Central memory CD4-positive, alpha-beta T cell (primary cell): Measurements from ENCODE around the gene SLC7A14.

ENCODE experiments used
- DNase-seq: peaks from one replicate; pipeline ENCODE4 v3.0.0; 2022

Gene SLC7A14

GRCh38 chr3:170467571-170468147 is 118.2 kb downstream of the SLC7A14 start:
- DNase-seq, result no peak

DNA sequence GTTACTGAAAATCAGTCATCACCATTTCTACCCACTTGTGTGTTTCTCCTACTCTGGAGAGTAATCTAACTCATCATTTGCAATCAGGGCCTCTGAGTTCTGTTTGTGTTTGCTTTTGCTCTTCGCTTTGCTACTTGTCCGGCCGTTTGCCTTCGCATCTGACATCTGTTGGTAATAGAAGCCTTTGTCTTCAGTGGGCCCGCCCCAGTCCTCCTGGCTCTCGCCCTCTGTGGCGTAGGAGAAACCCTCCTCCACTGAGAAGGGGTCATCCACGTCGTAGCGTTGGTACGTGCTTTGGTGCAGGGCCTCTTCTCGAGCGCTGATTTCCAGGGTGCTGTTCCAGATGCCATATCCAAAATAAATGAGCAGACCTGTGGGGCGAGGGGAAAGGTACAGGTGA is 118.9 kb downstream of the SLC7A14 start:
- no peak for DNase-seq

DNA sequence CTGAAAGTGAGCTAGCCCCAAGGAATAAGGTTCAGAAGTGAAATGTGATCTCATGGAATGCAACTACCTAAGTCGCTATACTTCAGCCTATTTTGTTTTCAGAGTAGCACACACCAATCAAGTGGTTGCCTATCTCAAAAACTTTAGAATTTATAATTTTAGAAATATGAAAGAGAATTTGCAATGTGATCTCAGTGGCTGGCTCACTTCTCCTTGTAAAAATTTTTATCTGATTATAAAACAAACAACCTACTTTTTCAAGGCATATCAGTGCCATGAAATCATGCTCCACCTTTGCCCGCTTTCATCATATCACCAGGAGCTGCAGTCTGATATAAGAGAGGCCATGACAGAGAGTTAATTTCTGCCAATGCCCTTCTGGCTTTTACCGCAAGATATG is 119.9 kb downstream of the SLC7A14 start:
- no peak for DNase-seq

DNA sequence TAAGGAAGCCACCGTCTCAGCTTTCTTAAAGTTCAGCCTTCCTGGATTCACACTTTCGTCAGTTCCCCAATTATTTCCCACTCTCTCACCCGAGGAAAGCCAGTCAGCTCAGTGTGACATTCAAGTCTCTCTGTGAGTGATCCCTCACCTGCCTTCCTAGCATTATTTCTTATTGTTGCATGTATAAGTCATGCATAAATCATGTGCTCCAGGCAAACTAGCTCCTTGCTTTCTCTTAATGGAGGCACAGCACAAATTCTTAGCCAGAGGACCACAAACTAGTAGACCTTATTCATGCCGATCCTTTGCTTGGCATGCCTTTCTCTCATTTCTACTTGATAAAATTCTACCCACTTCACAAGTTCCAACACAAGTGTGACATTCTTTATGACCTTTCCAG is 122.9 kb downstream of the SLC7A14 start:
- DNase-seq, result no peak

GRCh38 chr3:170458285-170458684 is 127.6 kb downstream of the SLC7A14 start:
- no peak for DNase-seq

- no peak for DNase-seq
Measured at GRCh38 chr3:170454509-170454908, 131.4 kb downstream of the SLC7A14 start.

DNA sequence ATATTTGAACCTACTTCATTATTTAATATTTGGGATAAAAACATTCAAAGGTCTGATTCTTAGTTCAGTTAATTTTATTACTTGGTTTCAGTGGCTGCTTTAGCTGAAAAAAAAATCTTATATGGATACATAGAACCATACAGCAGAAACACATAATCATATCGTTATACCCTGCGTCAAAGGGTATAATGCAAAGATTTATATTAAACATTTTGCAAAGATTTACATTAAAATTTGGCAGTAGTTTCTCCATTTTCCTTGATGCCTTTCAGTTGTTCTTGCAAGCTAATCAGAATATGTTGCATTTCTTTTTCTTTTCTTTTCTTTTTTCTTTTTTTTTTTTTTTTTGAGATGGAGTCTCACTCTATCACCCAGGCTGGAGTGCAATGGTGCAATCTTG is 135.8 kb downstream of the SLC7A14 start:
- no peak for DNase-seq

DNA sequence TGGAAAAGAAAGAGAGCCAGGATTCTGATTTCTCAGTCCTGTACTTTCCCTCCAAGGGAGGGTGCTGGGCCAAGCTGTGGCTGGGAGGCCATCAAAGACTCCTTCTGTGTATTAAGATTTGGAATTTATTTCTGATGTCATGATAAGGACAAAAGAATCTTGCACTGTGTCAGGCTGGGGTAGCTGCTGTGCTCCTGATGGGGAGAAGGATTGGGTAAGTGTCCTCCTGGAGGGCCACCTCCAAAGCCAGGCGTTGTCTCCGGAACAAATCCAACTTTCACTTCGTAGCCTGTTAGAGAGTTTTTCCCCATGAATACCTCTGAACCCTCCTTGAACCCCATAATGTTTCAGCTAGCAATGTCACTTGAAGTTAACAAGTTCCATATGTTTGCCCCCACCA is 137.3 kb downstream of the SLC7A14 start:
- no peak for DNase-seq

GRCh38 chr3:170443457-170443856 is 142.4 kb downstream of the SLC7A14 start:
- DNase-seq, result no peak

DNA sequence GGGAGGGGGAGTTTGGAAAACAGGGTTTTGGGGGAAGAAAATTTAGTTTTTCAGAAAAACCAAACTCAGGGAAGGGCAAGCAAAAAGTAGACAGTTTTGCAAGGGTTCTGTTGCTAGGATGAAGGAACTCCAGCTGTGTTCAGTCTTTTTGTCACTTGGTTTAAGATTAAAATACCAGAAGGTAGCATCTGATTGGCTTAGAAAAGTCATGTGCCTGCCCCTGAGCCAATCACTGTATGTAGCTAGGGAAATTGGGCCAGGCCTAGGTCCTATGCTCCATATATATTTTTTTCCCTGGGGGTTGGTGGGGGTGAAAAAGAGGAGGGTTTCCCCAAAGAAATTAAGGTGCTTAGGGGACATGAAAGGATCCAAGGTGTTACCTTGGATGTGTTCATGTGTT is 142.9 kb downstream of the SLC7A14 start:
- no peak for DNase-seq

DNA sequence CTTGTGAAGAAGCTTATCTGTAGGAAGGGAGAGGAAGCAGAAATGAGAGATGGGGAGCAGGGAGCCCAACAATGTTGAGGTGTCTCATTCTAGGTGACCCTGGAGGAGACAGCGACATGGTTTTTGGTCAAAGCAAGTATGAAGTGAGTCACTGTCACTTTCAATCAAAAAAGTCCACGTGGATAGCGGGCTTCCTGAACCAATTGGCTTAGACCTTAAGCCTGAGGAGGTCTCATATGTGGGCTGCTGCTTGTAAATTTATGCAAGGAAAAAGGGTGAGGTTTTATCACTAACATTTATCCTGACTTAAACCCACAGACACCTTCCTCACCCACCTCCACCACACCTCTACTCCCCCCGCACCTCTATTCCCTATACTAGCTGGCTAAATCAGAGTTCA is 144.5 kb downstream of the SLC7A14 start:
- DNase-seq, result no peak

DNA sequence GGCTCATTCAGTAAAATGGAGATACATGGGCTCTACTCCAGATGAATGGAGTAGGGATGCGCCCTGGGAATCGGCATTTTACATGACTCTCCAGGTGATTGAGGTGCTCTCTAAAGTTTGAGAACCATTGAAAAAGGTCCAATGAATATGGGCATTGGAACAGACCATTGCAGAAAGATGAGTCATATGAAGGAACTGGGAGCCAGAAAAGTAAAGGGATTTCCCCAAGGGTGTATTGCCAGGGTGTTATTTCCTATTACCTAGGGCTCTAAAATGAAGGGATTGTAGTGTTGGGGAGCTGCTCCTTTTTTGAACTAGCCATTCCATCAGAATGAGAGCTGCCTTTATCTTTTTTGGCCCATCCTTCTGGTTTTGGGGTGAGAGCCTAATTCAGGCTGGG is 145.5 kb downstream of the SLC7A14 start:
- DNase-seq, result no peak

GRCh38 chr3:170438836-170439235 is 147.0 kb downstream of the SLC7A14 start:
- no peak for DNase-seq

- no peak for DNase-seq
Measured at GRCh38 chr3:170437696-170438407, 148.0 kb downstream of the SLC7A14 start.

DNA sequence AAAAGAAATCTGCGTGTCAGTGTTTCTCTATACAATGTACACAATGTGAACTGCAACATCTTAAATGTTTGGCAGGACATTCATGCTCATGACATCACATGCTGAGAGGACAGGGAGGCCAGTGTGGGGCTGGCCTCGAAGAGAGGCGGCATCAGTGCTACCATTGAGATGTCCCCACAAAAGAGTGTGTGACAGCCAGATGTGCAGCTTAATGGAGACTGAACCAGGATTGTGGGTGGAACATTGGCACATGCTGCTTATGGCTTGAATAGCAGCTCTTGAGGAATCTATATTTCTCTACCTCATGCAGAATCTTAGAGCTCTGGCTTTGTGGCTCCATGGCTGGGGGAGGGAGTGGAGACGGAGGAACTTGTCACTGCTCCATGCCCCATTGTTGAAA is 148.7 kb downstream of the SLC7A14 start:
- no peak for DNase-seq

- DNase-seq, result no peak
Measured at GRCh38 chr3:170436697-170437096, 149.2 kb downstream of the SLC7A14 start.

GRCh38 chr3:170432416-170432815 is 153.5 kb downstream of the SLC7A14 start:
- no peak for DNase-seq

DNA sequence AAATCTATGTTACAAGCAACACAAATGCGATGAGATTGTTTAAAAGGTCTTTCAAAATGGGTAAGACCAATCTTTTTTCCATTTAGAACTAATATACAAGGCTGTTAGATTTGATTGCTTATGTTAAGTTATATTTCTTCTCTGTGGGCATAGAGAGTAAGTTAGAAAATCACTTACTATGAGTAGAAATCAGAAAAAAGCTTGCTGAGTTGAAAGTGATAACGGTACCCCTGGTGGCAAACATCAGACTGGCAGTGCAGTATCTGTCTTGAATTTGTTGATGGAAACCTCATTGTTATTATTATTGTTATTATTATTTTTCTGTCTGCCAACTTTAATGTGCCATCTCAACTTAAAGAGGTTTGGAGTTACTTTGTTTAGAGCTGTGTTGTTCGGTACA is 154.8 kb downstream of the SLC7A14 start:
- no peak for DNase-seq

- no peak for DNase-seq
Measured at GRCh38 chr3:170429050-170429449, 156.8 kb downstream of the SLC7A14 start.

DNA sequence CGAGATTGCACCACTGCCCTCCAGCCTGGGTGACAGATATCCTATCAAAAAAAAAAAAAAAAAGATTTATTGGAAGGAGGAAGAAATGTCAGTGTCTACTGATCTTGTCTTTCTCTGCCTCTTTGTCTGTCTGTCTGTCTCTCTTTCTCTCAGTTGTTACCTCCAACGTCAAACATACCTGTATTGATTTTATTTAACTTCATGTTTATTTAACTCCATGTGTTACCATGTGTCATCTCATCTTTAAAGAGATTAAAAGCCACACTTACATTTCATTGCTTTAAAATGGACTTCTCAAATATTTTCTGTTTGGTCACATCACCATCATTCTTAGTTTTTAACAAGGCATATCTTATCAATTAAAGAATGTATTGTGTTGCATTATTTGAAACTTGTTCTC is 157.8 kb downstream of the SLC7A14 start:
- no peak for DNase-seq

DNA sequence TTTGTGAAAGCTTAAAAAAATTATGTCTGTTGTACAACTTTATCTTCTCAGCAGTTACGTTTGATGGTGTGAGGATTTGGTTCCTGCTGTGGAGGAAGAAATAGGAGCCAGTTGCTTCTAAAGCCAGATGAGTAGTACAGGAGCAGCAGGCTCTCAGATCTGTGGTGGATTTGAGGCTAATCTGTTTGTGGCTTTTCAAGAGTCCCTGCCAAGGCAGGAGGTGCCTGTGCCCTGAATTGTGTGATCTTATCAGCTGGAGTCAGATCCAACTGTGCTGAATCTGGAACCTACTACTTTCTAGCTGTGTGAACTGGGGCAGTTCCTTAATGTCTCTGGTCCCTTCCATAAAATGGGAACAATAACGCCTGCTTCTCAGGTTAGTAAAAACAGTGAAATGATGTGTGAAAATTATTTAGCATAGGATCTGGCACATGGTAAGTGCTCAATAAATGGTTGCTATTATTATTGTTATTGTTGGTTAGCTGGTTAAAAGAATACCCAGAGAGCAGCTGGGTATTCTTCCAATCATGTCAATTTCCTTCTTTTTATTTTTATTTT is 159.6 kb downstream of the SLC7A14 start:
- DNase-seq, result no peak

DNA sequence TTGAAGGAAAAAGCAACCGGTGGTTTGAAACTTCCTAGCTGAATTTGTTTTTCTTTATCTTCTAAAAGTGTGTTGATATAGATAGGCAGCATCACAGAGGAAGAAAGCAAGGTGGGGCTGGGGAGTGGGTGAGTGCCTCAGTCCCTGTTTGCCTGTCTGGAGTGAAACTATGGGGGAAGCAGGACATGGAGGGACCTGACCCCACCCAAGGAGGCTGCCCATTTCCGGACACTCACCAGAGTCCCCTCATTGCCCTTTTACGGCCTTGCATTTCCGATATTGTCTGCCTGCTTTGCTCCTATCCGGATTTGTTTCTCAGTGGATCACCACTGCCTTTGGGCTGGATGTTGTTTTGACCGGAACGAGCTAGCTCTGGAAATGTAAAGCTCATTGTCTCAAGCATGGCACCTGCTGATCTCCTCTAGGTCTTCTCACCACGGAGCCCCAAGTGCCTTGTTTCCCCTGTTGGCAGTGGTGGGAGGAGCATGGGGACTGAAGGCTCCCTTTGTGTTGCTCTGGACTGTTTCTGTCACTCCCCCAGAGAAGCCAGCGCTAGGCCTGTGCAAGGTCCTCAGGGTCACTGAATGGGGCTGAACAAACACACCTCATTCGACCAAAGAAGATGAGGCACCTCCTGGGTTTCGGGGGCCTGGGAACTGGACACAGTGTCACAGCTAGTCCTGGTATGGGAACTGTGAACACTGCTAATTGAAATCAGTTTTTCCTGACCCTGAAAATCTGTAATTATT is 160.2 kb downstream of the SLC7A14 start:
- DNase-seq, result no peak

DNA sequence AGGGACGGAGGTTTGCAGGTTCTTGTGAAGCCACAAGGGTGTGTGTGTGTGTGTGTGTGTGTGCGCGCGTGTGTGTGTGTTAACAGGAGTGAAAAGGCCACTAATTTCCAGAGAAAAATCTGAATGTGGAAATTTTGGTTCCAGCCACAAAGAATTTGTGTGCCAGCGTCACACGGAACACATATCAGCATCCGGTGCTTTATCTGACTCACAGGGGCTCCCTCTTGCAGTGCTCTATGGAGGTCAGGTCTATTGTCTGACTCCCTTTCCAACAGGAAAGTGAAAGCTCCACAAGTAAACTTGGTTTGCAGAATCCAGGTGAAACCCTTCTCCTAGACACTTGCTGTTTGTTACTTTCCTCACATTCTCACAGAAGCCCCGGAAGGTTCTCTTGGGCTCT is 161.0 kb downstream of the SLC7A14 start:
- DNase-seq, result no peak
